HG02798 (cell line): Measurements from ENCODE around the gene CHD1L.
"Not testable (repeated sequence)": the region's sequence is repeated elsewhere in the genome, so short reads cannot be mapped to it uniquely, and the experiment has no call there.

Experiments used
- ATAC-seq: cut with Tn5 transposase; IDR thresholded peaks from one replicate; pipeline ENCODE4 v1.9.1; 2021; ENCODE audit warnings: mild to moderate bottlenecking; ENCODE audit not compliant: unreplicated experiment, poor library complexity

The CHD1L gene

GRCh38 chr1:147231032-147231431 is 11.5 kb upstream of the CHD1L start:
- not testable (repeated sequence) for ATAC-seq

DNA sequence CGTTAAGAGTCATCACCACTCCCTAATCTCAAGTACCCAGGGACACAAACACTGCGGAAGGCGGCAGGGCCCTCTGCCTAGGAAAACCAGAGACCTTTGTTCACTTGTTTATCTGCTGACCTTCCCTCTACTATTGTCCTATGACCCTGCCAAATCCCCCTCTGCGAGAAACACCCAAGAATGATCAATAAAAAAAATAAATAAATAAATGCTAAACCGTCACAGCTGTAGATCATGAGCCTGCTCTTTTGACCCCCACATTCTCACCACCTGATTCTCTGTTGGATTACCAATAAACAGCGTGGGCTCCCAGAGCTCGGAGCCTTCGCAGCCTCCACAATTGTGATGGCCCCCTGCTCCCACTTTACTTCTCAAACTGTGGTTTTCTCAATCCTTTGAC is 8.6 kb upstream of the CHD1L start:
- ATAC-seq: not testable (repeated sequence)

GRCh38 chr1:147235822-147236221 is 6.7 kb upstream of the CHD1L start:
- ATAC-seq: no peak

DNA sequence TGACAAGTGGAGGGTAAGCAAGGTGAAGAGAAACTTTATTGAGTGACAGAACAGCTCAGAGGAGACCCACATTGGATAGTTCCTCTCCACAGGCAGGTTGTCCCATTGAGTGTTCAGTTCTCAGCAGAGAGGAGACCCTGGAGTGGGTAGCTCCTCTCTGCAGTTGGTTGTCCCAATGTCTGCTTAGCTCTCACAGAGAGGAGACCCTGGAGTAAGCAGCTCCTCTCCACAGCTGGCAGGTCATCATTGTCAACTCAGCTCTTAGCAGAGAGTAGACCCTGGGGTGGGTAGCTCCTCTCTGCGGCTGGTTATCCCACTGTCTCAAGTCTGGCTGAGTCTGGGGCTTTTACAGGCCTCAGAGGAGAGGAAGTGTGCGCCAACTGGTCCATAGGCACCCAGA is 6.0 kb upstream of the CHD1L start:
- ATAC-seq: no peak

DNA sequence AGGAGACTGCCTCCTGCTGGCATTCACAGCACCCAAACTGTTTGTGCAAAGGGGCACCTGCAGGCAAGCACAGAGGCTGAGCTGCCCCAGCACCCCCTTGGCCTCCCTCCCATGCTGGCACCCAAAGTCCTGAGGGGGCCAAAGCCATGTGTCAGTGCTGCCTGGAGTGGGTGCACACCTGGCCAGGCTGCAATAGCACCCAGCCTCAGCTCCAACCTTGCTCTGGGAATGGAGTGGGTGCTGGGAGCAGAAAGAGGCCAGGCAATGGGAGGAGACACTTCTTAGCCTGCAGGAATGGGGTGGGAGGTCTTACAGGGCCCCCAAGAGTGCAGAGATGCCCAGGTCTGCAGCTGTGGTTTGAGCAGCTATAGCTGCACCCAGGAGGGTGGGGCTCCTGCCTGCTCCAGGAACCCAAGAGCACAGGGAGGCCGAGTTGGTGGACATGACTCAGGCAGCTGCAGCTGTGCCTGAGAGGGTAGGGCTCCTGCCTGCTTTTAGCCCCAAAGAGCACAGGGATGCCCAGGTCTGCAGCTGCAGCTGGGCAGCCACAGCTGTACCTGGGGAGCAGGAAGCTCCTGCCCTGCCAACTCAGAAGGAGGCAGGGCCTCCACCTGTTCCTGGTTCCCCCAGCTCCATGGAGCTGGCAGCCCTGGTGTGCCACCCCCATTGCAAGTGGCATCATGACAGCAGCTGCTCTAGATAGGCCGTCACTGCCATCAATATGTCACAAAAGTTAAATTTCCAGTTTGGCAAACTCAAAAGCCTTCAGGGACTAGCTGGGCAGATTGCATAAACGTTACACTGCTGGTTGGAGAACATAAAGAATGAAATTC is 5.3 kb upstream of the CHD1L start:
- ATAC-seq: no peak

GRCh38 chr1:147238053-147238902 is 4.2 kb upstream of the CHD1L start:
- no peak for ATAC-seq

DNA sequence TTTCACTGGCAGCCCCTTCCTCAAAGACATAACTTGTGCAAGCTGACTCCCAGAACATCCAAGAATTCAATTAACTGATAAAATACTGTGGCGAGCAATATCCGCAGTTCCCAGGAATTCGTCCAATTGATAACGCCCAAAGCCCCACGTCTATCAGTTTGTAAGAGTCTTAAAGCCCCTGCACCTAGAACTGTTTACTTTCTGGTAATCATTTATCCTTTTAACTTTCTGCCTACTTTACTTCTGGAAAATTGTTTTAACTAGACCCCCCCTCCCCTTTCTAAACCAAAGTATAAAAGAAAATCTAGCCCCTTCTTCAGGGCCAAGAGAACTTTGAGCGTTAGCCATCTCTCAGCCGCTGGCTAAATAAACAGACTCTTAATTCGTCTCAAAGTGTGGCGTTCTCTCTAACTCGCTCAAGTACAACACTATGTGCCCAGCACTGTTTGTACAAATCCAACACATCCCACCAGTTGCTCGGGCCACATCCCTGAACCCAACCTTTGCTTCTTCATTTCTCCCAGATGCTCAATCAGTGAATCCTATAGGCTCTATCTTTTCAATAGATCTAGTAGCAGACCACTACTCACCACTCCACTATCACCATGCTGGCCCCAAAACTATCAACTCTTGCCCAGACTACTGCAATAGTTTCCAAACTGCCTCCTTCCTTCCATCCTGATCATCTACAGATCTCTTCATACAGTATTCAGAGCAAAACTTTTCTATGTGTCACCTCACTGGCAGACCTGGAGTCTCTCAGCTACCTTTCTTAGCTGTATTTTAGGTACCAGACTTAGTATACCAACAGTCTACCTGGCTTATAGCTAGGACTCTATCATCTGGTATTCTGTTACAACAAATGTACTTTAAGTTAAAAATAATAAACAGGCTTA is 3.3 kb upstream of the CHD1L start:
- no peak for ATAC-seq

DNA sequence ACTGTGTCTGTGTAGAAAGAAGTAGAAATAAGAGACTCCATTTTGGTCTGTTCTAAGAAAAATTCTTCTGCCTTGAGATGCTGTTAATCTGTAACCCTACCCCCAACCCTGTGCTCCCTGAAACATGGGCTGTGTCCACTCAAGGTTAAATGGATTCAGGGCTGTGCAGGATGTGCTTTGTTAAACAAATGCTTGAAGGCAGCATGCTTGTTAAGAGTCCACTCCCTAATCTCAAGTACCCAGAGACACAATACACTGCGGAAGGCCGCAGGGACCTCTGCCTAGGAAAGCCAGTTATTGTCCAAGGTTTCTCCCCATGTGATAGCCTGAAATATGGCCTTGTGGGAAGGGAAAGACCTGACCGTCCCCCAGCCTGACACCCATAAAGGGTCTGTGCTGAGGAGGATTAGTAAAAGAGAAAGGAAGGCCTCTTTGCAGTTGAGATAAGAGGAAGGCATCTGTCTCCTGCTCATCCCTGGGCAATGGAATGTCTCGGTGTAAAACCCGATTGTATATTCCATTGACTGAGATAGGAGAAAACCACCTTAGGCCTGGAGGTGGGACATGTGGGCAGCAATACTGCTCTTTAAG is 2.3 kb upstream of the CHD1L start:
- not testable (repeated sequence) for ATAC-seq

- no peak for ATAC-seq
Measured at GRCh38 chr1:147241934-147242448, 493 bp upstream of the CHD1L start.

GRCh38 chr1:147243228-147243685 is 773 bp downstream of the CHD1L start:
- ATAC-seq: peak; percentile 16

DNA sequence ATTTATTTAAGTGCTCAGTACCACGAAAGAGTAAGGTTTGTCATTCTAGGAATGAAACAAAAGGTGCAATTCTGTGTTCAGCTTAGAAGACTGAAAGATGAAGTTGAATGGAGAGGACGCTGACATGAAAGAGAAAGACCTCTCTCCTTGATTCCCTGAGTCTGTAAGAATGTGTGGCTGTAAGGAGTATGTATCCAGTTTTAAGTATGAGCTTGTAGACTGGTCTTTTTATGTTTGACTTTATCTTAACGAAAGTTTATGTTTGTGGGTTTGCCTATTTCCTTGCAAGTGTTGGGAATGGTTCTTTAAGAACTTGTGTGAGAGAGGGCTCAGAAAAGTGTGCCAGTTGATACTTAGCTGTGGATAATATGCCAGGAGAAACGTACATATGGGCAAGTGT is 1.4 kb downstream of the CHD1L start:
- ATAC-seq: no peak

GRCh38 chr1:147245129-147245528 is 2.6 kb downstream of the CHD1L start:
- ATAC-seq: no peak

DNA sequence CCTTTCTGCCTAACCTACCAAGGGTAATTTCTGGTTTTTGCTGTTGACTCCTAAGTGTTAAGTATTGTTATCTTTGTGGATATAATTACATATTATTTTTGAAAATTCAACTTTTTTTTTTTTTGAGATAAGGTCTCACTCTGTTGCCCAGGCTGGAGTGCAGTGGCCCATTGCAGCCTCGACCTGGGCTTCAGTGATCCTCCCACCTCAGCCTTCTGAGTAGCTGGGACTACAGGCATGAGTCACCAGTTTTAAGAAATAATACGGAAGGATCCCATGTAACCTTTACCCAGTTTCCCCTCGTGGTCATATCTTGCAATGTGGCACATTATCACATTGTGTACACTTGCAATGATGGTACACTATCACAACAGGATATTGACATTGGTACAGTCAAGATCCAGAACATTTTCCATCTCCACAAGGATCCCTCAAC is 3.1 kb downstream of the CHD1L start:
- no peak for ATAC-seq

- no peak for ATAC-seq
Measured at GRCh38 chr1:147246044-147246690, 3.7 kb downstream of the CHD1L start.

DNA sequence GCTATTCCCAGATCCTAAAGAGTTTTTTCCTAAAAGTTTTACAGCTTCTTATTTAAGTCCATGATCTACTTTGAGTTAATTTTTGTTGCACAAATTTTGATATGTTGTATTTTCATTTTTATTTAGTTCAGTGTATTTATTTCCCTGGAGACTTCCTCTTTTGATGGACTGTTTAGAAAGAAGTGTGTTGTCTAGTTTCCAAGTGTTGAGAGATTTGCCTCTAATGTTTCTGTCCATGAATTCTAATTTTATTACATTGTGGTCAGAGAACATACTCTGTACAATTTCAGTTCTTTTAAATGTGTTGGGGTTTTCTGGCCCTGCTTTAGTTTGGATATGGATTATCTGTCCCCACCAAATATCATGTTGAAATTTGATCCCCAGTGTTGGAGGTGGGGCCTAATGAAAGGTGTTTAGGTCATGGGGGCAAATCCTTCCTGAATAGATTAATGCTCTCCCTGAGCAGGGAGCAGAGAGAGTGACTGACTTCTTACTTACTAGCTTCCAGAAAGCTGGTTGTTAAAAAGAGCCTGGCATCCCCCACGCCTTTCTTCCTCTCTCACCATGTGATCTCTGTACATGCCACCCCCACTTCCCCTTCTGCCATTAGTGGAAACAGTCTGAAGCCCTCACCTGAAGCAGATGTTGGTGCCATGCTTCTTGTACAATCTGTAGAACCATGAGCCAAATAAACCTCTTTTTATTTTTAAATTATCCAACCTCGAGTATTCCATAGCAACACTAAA is 4.6 kb downstream of the CHD1L start:
- no peak for ATAC-seq

DNA sequence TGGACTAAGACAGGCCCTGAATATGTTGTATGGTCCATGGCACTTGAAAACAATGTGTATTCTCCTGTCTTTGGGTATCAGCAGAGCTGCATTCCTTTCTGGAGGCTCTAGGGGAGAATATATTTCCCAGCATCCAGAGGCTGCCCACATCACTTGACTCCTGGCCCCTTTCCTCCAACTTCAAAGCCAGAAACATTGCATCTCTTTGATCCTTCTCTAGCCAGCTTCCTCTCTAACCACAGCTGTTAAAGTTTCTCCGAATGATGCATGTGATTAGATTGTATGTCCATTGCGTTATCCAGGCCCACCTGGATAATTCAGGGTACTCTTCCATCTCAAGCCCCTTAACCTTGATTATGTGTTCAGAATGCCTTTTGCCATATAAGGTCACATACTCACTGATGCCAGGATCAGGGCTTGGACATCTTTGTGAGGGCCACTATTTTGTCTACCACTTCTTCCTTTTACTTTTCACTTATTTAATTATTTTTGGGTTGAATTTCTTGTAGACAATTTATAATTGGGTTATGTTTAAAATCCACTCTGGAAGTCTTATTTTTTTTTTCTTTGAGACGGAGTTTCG is 5.3 kb downstream of the CHD1L start:
- no peak for ATAC-seq

DNA sequence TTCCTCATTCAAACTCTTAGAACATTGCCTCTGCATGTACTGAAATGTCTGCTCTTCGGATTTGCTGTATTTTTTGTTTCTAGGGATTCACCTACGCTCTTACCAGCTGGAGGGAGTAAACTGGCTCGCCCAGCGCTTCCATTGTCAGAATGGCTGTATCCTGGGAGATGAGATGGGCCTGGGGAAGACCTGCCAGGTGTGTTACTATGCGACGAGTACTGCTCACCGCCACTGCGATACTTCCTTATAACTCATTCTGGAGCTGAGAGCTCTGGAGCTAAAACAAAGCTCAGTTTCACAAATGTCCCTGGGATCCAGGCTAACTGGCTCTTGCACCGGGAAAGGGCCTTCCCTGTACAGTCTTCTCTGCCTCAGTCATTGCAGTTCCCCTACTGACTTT is 10.1 kb downstream of the CHD1L start:
- ATAC-seq: no peak

DNA sequence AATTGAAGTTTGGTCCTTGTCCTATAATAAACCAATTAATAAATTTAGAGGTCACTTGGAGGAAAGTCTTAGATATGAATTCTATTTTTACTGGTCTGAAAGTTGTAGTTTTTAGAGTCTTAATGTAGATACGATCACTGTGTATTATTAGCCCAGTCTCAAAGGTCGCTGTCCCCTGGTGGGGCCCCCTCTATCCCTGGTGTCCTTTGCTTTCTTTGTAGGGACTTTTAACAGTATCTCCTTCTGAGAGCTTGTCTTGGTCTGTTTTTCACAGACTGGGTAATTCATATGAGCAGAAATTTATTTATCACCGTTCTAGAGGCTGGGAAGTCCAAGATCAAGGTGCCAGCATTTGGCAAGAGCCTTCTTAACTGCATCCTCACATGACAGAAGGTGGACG is 18.5 kb downstream of the CHD1L start:
- no peak for ATAC-seq
